B cell (primary cell): ENCODE data around the gene C16orf86. TPM values are rescaled to one million over a fixed set of nuclear protein-coding genes. Genes with fewer than 3 reads are reported as not detected.
A peak's percentile ranks its signal among the peaks of the same experiment; 100 is the strongest.

ENCODE experiments used
- ATAC-seq: fragments of 200-7000 bp; cut with Tn5 transposase; one replicate; pipeline ENCODE4 v1.10.0; 2021; ENCODE audit warnings: low read depth, mild to moderate bottlenecking, moderate number of reproducible peaks, moderate library complexity
- CTCF ChIA-PET: fragments of 350-600 bp; sonication (Branson Sonifier 250); formaldehyde crosslinking; loops from one replicate; lab custom pipeline; 2021; ENCODE audit warnings: antibody characterized with exemption, inconsistent platforms; lab: Charles Lee
- POLR2A ChIA-PET: fragments of 350-600 bp; sonication (Branson Sonifier 250); formaldehyde crosslinking; loops from one replicate; lab custom pipeline; 2021; ENCODE audit warnings: antibody characterized with exemption; lab: Charles Lee
- DNase-seq: peaks from one replicate; pipeline ENCODE4 v3.0.0; 2013
- H2AFZ ChIP-seq: 2 replicates; pipeline ENCODE4 v1.6.1; 2012; ENCODE audit warnings: mild to moderate bottlenecking, low read depth, low read length; ENCODE audit not compliant: insufficient read depth, poor library complexity, severe bottlenecking
- H3K27ac ChIP-seq, 2 donors: 1 replicate in 1 of 2; 2 replicates in 1 of 2; pipeline ENCODE4 v1.5.1; 2012 to 2013; ENCODE audit warnings: low read length in 2 of 2, mild to moderate bottlenecking in 2 of 2, moderate library complexity in 1 of 2
- H3K27me3 ChIP-seq, 4 experiments: fragments of 200-600 bp in 1 of 4; sonication (generic) in 1 of 4; replicated peaks in 1 of 4; 1 replicate in 2 of 4; 2 replicates in 2 of 4; pipeline versions ENCODE4 v1.6.1 to v1.7.0; 2013 to 2016; ENCODE audit warnings: low read length in 3 of 4, mild to moderate bottlenecking in 2 of 4, mixed read lengths in 1 of 4, moderate library complexity in 1 of 4; ENCODE audit not compliant: insufficient read depth in 4 of 4, control insufficient read depth in 3 of 4; ENCODE audit errors: control extremely low read depth in 1 of 4
- H3K36me3 ChIP-seq, 2 experiments: replicated peaks in 1 of 2; 1 replicate in 1 of 2; 2 replicates in 1 of 2; pipeline versions ENCODE4 v1.6.1 to v1.7.1; 2013; ENCODE audit warnings: low read length in 1 of 2; ENCODE audit not compliant: insufficient read depth in 2 of 2, control insufficient read depth in 1 of 2; ENCODE audit errors: control extremely low read depth in 1 of 2, extremely low read depth in 1 of 2
- H3K4me1 ChIP-seq, 2 donors: fragments of 200-600 bp in 1 of 2; sonication (generic) in 1 of 2; 1 replicate in 1 of 2; 2 replicates in 1 of 2; pipeline versions ENCODE4 v1.5.1 to v1.6.1; 2013 to 2017; ENCODE audit warnings: low read length in 2 of 2; ENCODE audit not compliant: control insufficient read depth in 2 of 2, insufficient read depth in 2 of 2
- H3K4me2 ChIP-seq: replicated peaks from 2 replicates; pipeline ENCODE3; 2012; ENCODE audit warnings: mild to moderate bottlenecking, low read depth, low read length; ENCODE audit not compliant: poor library complexity, severe bottlenecking
- H3K4me3 ChIP-seq, 5 experiments: fragments of 200-600 bp in 1 of 5; sonication (generic) in 1 of 5; 1 replicate in 3 of 5; 2 replicates in 2 of 5; pipeline versions ENCODE4 v1.5.1 to v1.7.0; 2011 to 2016; ENCODE audit warnings: low read length in 4 of 5, mild to moderate bottlenecking in 4 of 5, low read depth in 2 of 5, control low read depth in 1 of 5, moderate library complexity in 1 of 5; ENCODE audit not compliant: insufficient read depth in 1 of 5; ENCODE audit errors: control extremely low read depth in 1 of 5, extremely low read depth in 1 of 5
- H3K79me2 ChIP-seq: fragments of 200-600 bp; sonication (generic); one replicate; pipeline ENCODE4 v1.6.0; 2016; ENCODE audit warnings: low read length; ENCODE audit not compliant: control insufficient read depth, insufficient read depth
- H3K9ac ChIP-seq: fragments of 200-600 bp; sonication (generic); 2 replicates; pipeline ENCODE4 v1.6.1; 2017; ENCODE audit warnings: mild to moderate bottlenecking, low read length, moderate library complexity
- H3K9me3 ChIP-seq, 3 donors: one replicate each; pipeline versions ENCODE4 v1.6.1 to v1.7.1; 2013; ENCODE audit warnings: low read length in 2 of 3; ENCODE audit not compliant: control insufficient read depth in 2 of 3, insufficient read depth in 1 of 3; ENCODE audit errors: control extremely low read depth in 1 of 3
- H4K20me1 ChIP-seq: 2 replicates; pipeline ENCODE4 v1.6.0; 2012; ENCODE audit warnings: mild to moderate bottlenecking, low read length; ENCODE audit not compliant: insufficient read depth, control insufficient read depth, poor library complexity, severe bottlenecking
- H3K27ac Mint-ChIP-seq: one replicate; pipeline ENCODE4 v1.8.0; 2021; ENCODE audit warnings: mixed read lengths
- H3K27me3 Mint-ChIP-seq: one replicate; pipeline ENCODE4 v1.8.0; 2021; ENCODE audit warnings: mixed read lengths
- H3K4me1 Mint-ChIP-seq: one replicate; pipeline ENCODE4 v1.8.0; 2021; ENCODE audit warnings: mixed read lengths
- H3K4me3 Mint-ChIP-seq: one replicate; pipeline ENCODE4 v1.8.0; 2021; ENCODE audit warnings: mixed read lengths
- H3K9me3 Mint-ChIP-seq: one replicate; pipeline ENCODE4 v1.8.0; 2022; ENCODE audit warnings: mixed read lengths; ENCODE audit not compliant: insufficient read depth
- EZH2 ChIP-seq: IDR thresholded peaks from 2 replicates; pipeline ENCODE4 v1.6.1; 2012; ENCODE audit warnings: borderline replicate concordance, low read depth, mild to moderate bottlenecking, moderate library complexity, low read length; ENCODE audit not compliant: insufficient read depth, poor library complexity, severe bottlenecking
- WGBS: methylation state at CpG from one replicate; pipeline ENCODE4 v1.1.5; 2013; ENCODE audit warnings: missing lambda C conversion rate; ENCODE audit not compliant: insufficient coverage; 5-methylcytosine and 5-hydroxymethylcytosine counted together
- intact Hi-C: fragments of 100-400 bp; cut with micrococcal nuclease; formaldehyde crosslinking; loops from one replicate; pipeline ENCODE4 v1.10.0; 2022
- polyA plus RNA-seq: library from polyadenylated mRNA; depleted of rRNA; stranded (reverse); fragments of >200 nt; gene quantifications from 2 replicates; pipeline ENCODE4 v1.2.3, GENCODE V29; 2012
- total RNA-seq, 2 donors: library from RNA; stranded (reverse); fragments of 120-200 nt in 1 of 2; gene quantifications; 1 replicate in 1 of 2; 2 replicates in 1 of 2; pipeline versions ENCODE4 v1.2.3 to v1.2.4, GENCODE V29; 2013 to 2022
- TF ChIP-seq, protein P1 (sequence below): fragments of 200-600 bp; IDR thresholded peaks from one replicate; pipeline ENCODE4 v1.8.0; 2022; ENCODE audit warnings: antibody characterized with exemption, mild to moderate bottlenecking

C16orf86 gene
- total and polyA plus RNA-seq, 2 donors (not counting 1 experiment from before 2014, with no cell fraction given), result 9.9 to 18.0 TPM

GRCh38 chr16:67694611-67695010, 28.0 kb downstream of the C16orf86 start:
- peaks cover 6 to 8% of the 10 kb centered on the region in 2 donors for H3K4me1 ChIP-seq
- no peak overlapping the region for H3K9ac ChIP-seq
- no peak overlapping the region for H2AFZ ChIP-seq
- H3K27ac ChIP-seq, result no peak overlapping the region
- H3K79me2 ChIP-seq, result peaks cover 40% of the 10 kb centered on the region
- no peaks in the 10 kb centered on the region for H3K27me3 ChIP-seq
- peaks cover 17% of the 10 kb centered on the region for H3K4me1 Mint-ChIP-seq
- intact Hi-C loops, result no loop called here
- TF ChIP-seq EZH2, result no peak
- TF ChIP-seq, protein P1, sequence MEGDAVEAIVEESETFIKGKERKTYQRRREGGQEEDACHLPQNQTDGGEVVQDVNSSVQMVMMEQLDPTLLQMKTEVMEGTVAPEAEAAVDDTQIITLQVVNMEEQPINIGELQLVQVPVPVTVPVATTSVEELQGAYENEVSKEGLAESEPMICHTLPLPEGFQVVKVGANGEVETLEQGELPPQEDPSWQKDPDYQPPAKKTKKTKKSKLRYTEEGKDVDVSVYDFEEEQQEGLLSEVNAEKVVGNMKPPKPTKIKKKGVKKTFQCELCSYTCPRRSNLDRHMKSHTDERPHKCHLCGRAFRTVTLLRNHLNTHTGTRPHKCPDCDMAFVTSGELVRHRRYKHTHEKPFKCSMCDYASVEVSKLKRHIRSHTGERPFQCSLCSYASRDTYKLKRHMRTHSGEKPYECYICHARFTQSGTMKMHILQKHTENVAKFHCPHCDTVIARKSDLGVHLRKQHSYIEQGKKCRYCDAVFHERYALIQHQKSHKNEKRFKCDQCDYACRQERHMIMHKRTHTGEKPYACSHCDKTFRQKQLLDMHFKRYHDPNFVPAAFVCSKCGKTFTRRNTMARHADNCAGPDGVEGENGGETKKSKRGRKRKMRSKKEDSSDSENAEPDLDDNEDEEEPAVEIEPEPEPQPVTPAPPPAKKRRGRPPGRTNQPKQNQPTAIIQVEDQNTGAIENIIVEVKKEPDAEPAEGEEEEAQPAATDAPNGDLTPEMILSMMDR, result no peak
- ChIA-PET CTCF (no interaction called here), POLR2A (no interaction called here)
- no peak overlapping the region for H3K4me2 ChIP-seq
- no peak for ATAC-seq
- no peaks in the 10 kb centered on the region for H4K20me1 ChIP-seq
- peaks cover 0 to 8% (median 0%) of the 10 kb centered on the region in 3 donors for H3K9me3 ChIP-seq
- H3K4me3 Mint-ChIP-seq, result no peak overlapping the region
- no peak for DNase-seq
- WGBS, result 100% methylated on average over 1 of the region's 2 CpGs
- peak overlapping the region; percentile 43 for H3K27ac Mint-ChIP-seq
- no peak overlapping the region for H3K4me3 ChIP-seq
- H3K27me3 Mint-ChIP-seq, result no peaks in the 10 kb centered on the region
- peaks cover 0 to 7% of the 10 kb centered on the region in 2 experiments for H3K36me3 ChIP-seq
- H3K9me3 Mint-ChIP-seq, result no peaks in the 10 kb centered on the region

GRCh38 chr16:67697422-67698185, 31.0 kb downstream of the C16orf86 start:
- Histone ChIP-seq H3K4me2 (no peak overlapping the region), H4K20me1 (no peaks in the 10 kb centered on the region), H2AFZ (no peak overlapping the region), H3K27ac (no peak overlapping the region), H3K4me1 (peaks cover 6 to 8% of the 10 kb centered on the region in 2 donors), H3K9ac (no peak overlapping the region), H3K4me3 (peak overlapping the region in 1 of 5 experiments; percentile 8), H3K79me2 (peaks cover 40% of the 10 kb centered on the region), H3K9me3 (peaks cover 0 to 11% (median 0%) of the 10 kb centered on the region in 3 donors), H3K36me3 (peaks cover 0 to 7% of the 10 kb centered on the region in 2 experiments), H3K27me3 (no peaks in the 10 kb centered on the region)
- Mint-ChIP-seq H3K4me1 (peaks cover 9% of the 10 kb centered on the region), H3K27ac (no peak overlapping the region), H3K9me3 (no peaks in the 10 kb centered on the region), H3K27me3 (no peaks in the 10 kb centered on the region), H3K4me3 (no peak overlapping the region)
- WGBS, result 100% methylated on average over 1 of the region's 4 CpGs
- DNase-seq, result no peak
- POLR2A ChIA-PET, result no interaction called here
- intact Hi-C loops, result no loop called here
- ATAC-seq, result no peak
- TF ChIP-seq EZH2, result no peak
- TF ChIP-seq, protein P1, result no peak
- CTCF ChIA-PET, result no interaction called here
